SHP77 (cell line): ENCODE data around the gene POLE.
A peak's percentile ranks its signal among the peaks of the same experiment; 100 is the strongest.

Source experiments
- DNase-seq, 2 experiments: peaks; one replicate each; lab custom pipeline; 2025; lab: John Stamatoyannopoulos, UW

POLE gene

DNA sequence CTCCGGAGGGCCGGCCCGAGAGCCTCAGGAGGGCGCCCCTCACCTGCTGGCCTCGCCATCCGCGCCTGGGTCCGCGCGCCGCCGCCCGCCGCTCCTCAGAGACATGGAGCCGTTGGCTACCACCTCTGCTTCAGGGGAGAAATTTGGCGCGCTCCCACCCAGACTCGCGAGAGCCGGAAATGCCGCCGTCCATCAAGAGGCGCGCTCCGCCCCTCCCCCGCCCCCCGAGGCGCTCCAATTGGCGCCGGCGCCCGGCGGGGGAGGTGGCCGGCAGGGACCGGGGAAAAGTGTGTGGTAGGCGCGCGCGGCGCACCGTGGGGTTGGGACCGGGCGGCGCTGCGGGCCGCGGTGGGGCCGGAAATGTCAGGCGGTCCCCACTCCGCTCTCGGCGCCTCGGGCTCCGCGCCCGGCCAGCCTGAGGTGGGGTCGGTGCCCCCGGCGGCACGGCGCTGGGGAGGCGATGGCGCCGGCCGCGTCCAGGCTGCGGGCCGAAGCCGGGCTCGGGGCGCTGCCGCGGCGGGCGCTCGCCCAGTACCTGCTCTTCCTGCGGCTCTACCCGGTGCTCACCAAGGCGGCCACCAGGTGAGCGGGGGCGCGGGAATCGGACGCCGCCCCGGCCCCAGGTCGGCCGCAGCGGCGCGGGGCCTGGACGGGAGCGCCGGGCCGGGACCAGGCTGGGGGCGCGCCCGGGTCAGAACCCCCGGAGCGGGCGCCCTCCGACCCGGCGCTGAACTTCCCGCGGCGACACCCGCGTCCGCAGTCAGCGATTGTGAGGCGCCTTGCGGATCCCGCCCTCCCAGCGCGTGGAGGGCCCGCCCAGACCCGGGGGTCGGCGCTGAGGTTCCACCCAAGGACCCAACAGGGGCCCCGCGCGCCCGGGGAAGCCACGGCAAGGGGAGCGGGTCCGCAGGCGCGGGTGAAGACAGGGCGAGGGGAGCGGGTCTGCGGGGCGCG lies at the start of gene POLE, which contains the start of gene PXMP2:
TSS of gene POLE (minus strand) at position 132 of the 954 bp plus-strand sequence. CDS start at position 105, 27 bp downstream.
TSS of gene PXMP2 (plus strand) at position 377 of the 954 bp plus-strand sequence. CDS start at position 461, 84 bp downstream.
- peak; percentile 96 to 98 for DNase-seq

DNA sequence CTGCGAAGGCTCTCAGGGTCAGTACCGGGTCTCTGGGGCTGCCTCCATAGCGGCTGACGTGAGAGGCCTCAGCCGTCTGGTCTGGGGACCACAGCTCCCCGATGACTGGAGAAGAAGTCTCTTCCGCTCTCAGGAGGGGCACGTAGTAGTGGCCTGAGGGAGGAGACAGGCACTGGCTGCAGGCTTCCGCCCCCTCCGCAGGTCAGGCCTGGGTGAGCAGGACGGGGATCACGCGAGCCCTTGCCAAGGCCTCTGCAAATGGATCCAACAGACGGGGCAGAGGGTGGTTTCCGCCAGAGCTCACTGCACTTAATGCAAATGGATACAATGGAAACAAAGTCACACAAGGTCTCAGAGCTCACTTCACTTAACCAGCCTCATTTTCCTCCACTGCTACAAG lies 49.8 kb upstream of the POLE start:
- no peak for DNase-seq

DNA sequence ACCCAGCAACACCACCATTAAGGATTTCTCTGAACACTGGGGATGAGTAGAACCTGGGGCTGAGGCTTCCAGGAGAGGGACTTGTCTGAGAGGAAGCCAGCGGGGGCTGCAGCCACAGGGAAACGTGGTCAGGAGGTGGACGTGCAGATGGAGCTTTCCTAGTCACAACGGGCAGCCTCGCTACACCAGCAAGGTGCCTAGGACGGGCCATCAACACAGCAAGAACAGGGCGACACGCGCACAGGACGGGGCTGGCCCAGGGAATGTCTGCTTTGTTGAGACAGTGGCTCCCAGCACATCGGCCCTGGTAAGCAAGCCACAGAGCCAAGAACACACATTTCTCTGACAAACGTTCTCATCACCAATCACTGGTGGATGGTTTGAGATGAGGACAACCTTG lies 49.2 kb upstream of the POLE start:
- no peak for DNase-seq

DNA sequence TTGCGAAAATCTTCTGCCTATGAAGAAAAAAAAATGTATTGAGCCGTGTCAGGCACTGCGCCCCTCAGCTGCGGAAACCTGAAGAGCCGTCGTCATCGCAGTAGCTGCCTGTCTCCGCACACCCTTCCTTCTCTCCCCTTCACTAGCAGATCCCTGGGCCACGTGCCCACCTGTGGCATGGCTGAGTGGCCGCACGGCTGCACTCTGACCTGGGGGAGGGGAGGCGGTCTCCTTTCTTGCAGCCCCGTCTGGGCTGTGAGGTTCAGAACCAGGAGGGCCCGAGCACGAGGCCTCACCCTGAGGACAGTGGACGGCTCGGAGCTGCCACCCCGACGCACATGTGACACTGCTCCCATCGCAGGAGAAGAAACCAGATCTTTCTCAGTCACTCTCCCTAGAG lies 48.4 kb upstream of the POLE start:
- DNase-seq = no peak

DNA sequence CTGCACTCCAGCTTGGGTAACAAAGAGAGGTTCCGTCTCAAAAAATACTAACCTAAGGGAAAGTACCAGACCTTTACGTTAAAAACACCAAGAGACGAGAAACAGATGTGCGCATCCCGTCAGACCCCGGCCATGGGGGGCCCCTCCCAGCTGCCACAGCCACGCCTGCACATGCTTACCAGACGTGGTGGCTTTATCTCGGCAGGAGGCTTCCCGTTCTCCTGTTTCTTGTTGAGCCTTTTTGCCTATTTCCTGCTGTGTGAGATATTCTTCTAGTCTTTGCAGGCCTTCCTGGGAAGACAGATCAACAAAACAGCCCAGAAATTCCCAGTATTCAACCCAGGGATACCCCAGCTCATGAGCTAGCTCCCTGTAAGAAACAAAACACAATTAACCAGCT lies 47.1 kb upstream of the POLE start:
- no peak for DNase-seq

DNA sequence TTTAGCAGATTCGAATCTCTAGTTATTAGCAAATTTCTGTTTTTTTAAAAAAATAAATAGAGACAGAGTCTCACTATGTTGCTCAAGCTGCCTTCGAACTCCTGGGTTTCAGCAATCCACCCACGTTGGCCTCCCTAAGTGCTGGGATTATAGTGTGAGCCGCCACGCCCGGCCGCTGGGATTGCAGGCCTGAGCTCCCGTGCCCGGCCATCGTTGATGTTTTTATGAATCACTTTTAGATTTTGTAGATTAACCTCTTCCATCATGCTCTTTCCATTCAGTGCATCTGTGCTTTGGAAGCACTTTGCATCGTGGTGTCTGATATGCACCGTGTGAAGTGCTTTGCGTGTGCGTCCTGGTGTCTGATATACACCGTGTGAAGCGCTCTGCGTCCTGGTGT lies 44.4 kb upstream of the POLE start:
- no peak for DNase-seq

GRCh38 chr12:132730353-132730752 lies 43.2 kb upstream of the POLE start:
- DNase-seq = no peak

DNA sequence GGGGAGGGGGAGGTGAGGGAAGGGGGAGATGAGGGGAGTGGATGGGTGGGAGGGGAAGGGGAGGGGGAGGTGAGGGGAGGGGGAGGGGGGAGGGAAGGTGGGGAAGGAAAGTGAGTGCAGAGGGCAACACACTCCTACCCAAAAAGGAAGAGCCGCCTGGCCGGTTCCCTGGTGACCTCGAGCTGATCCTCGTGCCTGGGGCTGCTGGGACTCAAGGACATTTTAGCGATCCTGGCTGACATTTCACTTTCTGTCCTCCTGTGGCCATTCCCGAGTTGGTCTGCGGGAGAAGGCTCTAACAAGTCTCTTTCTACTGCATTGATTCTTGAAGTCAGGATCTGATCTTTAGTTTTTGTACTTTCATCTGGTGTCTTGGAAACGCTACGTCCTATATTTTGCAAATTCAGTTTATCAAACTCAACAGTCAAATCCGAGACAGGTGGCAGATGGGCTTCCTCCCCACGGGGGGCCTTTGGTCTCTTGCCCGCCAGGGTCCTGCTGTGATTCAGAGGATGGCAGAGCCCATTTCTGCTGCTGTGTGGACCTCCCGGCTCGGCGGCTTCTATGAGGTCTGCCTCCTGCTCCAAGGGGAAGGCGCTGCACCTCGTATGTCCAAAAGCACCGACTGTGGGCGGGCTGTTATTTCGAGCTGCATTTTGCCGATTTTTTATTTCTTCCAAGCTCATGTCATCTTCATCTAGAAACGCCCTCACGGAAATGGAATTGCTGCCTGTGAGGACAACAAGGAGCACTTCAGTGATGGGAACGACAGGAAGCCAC lies 42.6 kb upstream of the POLE start:
- DNase-seq = no peak

DNA sequence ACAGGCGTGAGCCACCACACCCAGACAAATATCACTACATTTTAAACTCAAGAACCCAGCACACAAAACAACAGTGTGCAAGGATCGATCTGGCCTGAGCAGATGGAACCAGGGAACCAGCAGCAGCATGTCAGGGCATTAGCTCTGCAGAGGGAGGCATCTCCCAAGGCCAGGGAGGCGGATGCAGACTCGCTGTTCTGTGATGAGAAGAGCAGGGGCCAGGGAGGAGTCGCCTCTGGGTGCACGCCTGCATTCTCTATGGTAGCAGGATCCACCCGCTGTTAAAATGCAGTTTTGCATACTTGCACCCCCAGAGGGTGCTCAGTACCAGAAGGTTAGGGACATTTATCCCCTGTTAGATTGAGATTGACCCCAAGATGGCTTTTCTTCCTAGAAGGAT lies 41.4 kb upstream of the POLE start:
- DNase-seq = no peak

- DNase-seq = no peak
Measured at GRCh38 chr12:132727091-132727794, 40.1 kb upstream of the POLE start.

DNA sequence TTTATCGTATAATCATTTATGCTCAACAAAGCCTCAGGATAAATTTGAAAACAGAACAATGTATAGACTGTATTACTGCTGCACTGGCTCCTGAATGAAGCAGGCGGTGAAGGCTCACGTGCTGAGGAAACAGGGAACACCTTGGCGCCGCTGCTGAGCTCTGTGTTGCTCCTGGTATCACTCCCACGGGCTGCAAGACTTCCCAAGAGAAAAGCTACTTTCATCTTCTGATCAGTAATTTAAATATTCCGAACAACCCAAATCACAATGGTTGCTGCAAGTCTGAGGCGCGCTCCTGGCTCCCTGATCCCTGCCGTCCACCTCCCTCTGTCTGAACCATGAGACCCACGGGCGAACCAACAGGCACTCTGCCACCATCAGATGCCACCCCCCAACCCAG lies 39.2 kb upstream of the POLE start:
- DNase-seq = no peak

DNA sequence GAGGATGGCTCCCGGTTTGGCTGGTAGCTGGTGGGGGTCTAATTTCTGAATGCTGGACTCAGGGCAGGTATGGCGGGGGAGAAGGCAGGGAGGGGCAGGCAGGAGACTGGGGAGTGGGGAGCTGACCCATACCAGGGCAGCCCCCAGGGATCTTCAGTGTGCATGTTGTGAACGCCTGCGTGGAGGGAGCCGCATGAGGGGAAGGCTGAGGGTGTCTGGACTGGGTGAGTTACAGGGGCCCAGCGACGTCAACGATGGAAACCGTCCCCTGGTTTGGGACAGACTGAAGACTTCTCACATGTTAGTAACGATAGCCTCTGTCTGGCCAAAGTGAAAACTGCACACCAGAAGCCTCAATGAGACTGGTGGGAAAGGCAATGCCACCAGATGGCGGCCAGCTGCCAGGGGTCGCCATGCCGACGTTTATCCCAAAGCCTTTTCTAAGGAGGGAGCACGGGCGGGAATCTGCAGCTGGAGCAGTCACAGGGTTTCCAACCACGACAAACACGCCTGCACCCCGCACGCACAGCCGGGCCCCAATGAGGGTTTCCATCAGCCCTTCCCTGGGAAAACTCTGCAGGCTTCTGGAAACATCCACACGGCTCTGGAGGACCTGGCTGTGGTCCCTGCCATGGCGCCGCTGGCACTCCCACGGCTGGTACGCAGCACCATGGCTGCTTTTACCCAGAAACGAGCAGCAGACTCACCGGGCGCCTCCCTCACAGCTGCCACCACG lies 37.5 kb upstream of the POLE start:
- no peak for DNase-seq

GRCh38 chr12:132723764-132724140 lies 36.6 kb upstream of the POLE start:
- DNase-seq = no peak

- DNase-seq = no peak
Measured at GRCh38 chr12:132723015-132723763, 36.0 kb upstream of the POLE start.

DNA sequence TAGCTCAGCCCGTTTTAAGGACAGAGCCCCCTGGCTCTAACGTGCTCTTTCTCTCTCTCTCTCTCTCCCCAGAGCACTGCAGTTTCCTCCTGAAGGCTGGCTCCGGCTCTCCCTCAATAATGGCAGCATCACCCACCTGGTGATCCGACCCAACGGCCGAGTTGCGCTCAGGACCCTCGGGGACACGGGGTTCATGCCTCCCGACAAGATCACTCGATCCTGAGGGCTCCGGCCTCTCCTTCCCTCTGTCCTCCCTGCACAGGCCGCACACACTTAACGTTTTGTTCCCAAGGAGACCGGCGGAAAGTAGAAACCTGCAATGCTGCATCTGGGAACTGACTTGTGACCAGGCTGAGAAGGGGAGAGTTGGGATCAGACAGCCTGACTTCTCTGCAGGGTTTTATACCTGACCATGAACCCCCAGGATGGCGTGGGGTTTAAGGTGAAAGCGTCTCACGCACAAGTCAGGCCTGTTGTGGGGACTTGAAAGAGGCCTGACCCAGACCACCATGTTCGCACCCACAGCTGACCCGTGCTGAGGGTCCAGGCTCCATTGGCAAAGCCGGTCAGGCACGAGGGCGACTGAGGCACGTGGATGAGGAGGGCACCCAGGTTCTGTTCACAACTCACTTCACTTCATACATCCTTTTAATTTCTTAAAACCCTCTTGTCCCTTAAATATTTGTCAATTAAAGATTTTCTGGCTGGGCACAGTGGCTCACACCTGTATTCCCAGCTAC lies 33.6 kb upstream of the POLE start:
- DNase-seq = no peak

GRCh38 chr12:132719954-132720324 lies 32.8 kb upstream of the POLE start:
- DNase-seq = no peak

DNA sequence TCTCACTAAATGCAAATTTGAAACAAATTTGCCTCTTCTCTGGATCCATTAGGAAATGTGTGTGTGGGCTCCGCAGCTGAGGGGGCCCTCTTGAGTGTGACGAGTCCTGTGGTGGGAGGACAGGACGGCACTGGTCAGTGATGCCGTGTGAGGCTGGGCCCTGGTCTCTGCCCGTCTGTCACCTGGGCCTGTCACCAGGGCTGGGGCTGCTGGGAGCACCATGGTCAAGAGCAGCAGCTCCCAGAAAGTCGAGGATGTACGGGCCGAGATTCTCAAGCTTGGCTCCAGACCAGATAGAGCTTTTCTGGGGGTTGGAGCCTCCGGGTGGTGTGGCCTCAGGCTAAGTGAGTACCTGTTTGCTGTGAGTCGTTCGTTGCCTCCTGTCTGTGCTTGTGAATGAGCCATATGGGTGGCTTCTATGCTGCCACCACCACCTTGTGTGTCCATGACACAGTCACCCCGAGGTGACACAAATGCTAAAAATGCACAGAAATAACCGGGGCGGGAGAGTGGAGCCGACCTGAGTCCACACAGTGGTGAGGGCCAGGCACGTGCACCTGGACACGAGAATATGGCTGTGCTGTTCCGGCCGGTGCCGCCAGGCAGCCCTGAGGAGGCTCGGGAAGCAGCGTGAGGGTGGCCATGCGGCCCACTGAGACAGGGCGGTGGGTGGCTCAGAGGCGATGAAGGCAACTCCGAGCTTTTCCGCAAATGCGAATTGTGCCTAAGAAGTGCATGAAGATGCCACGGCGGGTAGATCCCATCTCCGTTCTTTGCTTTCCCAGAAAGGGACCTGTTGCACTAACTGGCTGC lies 32.2 kb upstream of the POLE start:
- DNase-seq = no peak

GRCh38 chr12:132718644-132719043 lies 31.5 kb upstream of the POLE start:
- DNase-seq = no peak
